NCI-H146 treated with DMSO at 0.1 percent for 48 hours (cell line): ENCODE data around the gene TLX1.

Experiments
- DNase-seq: peaks from one replicate; lab custom pipeline; 2025; ENCODE audit not compliant: unreplicated experiment; lab: John Stamatoyannopoulos, UW

Gene TLX1

GRCh38 chr10:101111547-101111946 is 19.6 kb upstream of the TLX1 start:
- no peak for DNase-seq

GRCh38 chr10:101112799-101113594 is 18.1 kb upstream of the TLX1 start:
- DNase-seq: no peak

- DNase-seq: no peak
Observed at GRCh38 chr10:101113890-101114403, 17.2 kb upstream of the TLX1 start.

- DNase-seq: no peak
Observed at GRCh38 chr10:101114646-101115045, 16.5 kb upstream of the TLX1 start.

GRCh38 chr10:101116754-101117153 is 14.3 kb upstream of the TLX1 start:
- no peak for DNase-seq

GRCh38 chr10:101118031-101118430 is 13.1 kb upstream of the TLX1 start:
- DNase-seq: no peak

GRCh38 chr10:101120520-101120883 is 10.6 kb upstream of the TLX1 start:
- DNase-seq: no peak

GRCh38 chr10:101120884-101121653 is 10.0 kb upstream of the TLX1 start:
- DNase-seq: no peak

GRCh38 chr10:101121654-101122031 is 9.5 kb upstream of the TLX1 start:
- no peak for DNase-seq

- no peak for DNase-seq
Observed at GRCh38 chr10:101122270-101123084, 8.6 kb upstream of the TLX1 start.

- no peak for DNase-seq
Observed at GRCh38 chr10:101123085-101123814, 7.8 kb upstream of the TLX1 start.

- DNase-seq: no peak
Observed at GRCh38 chr10:101123815-101124617, 7.1 kb upstream of the TLX1 start.

- no peak for DNase-seq
Observed at GRCh38 chr10:101124933-101125332, 6.2 kb upstream of the TLX1 start.

GRCh38 chr10:101126684-101127628 is 4.1 kb upstream of the TLX1 start:
- DNase-seq: no peak

- DNase-seq: no peak
Observed at GRCh38 chr10:101130141-101130540, 959 bp upstream of the TLX1 start.

- no peak for DNase-seq
Observed at GRCh38 chr10:101131962-101132635, 999 bp downstream of the TLX1 start.

- no peak for DNase-seq
Observed at GRCh38 chr10:101132636-101133473, 1.8 kb downstream of the TLX1 start.
